NT2/D1 (cell line): Measurements from ENCODE around the gene F12.
"Not testable (repeated sequence)": the region's sequence is repeated elsewhere in the genome, so short reads cannot be mapped to it uniquely, and the experiment has no call there.

ENCODE experiments used
- DNase-seq: peaks from one replicate; pipeline ENCODE4 v3.0.0-alpha.2; 2011; ENCODE audit warnings: low read depth, low spot score
- H3K27me3 ChIP-seq: 2 replicates; pipeline ENCODE4 v1.6.0; 2011; ENCODE audit warnings: mild to moderate bottlenecking; ENCODE audit not compliant: insufficient read length, insufficient read depth
- H3K36me3 ChIP-seq: 2 replicates; pipeline ENCODE4 v1.6.1; 2011; ENCODE audit warnings: mild to moderate bottlenecking, low read length, mixed read lengths; ENCODE audit not compliant: insufficient read depth, insufficient read length
- H3K4me1 ChIP-seq: 2 replicates; pipeline ENCODE4 v1.5.1; 2011; ENCODE audit not compliant: insufficient read depth, insufficient read length
- H3K4me3 ChIP-seq: 2 replicates; pipeline ENCODE4 v1.5.1; 2011; ENCODE audit warnings: low read depth; ENCODE audit not compliant: insufficient read length
- H3K9ac ChIP-seq: 2 replicates; pipeline ENCODE4 v1.6.0; 2011; ENCODE audit warnings: low read depth; ENCODE audit not compliant: insufficient read length
- H3K9me3 ChIP-seq: 2 replicates; pipeline ENCODE4 v1.5.1; 2011; ENCODE audit warnings: mild to moderate bottlenecking, low read length; ENCODE audit not compliant: insufficient read depth
- SUZ12 ChIP-seq: IDR thresholded peaks from 2 replicates; pipeline ENCODE4 v1.6.1; 2011; ENCODE audit not compliant: insufficient read length, insufficient read depth; ENCODE audit errors: extremely low read depth
- YY1 ChIP-seq: IDR thresholded peaks from 2 replicates; pipeline ENCODE4 v1.6.1; 2011; ENCODE audit not compliant: insufficient read length, insufficient read depth
- ZNF274 ChIP-seq: IDR thresholded peaks from 2 replicates; pipeline ENCODE4 v1.6.1; 2011; ENCODE audit warnings: mild to moderate bottlenecking, low read depth, low read length

Gene F12

DNA sequence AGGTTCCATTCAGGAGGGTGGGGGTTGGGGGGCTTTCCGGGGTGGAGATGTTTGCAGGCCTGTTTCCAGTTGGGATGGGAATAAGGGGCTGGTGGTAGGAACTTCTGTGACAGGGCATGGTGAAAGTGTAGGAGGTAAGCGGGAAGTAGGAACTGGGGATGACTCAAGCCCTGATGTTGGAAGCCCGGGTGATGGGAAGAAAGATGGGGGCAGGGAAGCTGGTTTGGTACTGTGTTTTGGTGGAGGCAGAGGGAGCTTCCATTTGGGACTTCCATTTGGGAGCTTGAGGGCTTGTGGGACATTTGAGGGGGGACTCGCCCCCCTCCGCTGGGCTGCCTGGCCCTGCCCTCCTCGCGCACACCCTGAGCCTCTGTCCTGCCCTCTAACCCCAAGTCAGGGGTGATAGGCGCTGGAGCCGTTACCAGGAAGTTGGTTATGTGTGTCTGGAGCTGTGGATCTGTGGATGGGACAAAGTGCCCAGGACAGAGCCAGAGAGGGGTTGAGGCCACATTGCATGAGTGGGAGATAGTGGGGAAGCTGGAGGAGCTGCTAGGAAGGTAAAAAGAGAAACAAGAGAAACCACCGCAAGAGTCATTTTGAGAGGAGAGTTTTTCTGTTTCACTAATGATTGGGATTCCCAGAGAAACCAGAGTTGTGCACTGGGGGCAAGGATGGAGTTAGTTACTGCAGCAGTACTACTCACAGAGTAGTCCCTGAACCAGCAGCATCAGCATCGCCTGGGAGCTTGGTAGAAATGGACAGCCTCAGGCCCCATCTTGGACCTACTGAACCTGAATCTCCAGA is 45.0 kb downstream of the F12 start:
- H3K9me3 ChIP-seq = no peaks in the 10 kb centered on the region
- no peak for DNase-seq
- TF ChIP-seq ZNF274 (no peak), SUZ12 (no peak), YY1 (no peak)
- no peaks in the 10 kb centered on the region for H3K36me3 ChIP-seq
- peaks cover 11% of the 10 kb centered on the region for H3K4me1 ChIP-seq
- H3K4me3 ChIP-seq = no peak overlapping the region
- H3K9ac ChIP-seq = no peak overlapping the region
- peaks cover 21% of the 10 kb centered on the region for H3K27me3 ChIP-seq

DNA sequence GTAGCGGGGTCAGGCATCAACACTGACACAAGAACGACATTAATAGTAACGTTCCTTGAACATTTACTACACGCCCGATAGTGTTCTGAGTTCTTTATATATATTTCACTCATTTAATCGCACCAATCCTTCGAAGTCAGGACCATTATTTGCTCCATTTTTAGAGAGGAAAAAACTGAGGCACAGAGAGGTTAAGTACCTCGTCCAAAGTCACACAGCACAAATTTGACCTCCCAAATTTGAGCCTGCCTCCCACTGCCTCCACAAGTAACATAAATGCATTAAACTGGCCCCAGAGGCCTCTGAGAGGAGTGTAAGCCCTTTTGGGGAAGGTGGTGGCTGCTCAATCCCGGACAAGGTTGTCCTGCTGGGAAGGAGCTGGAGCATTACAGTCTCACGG is 45.8 kb downstream of the F12 start:
- Histone ChIP-seq H3K27me3 (peaks cover 19% of the 10 kb centered on the region), H3K9me3 (no peaks in the 10 kb centered on the region), H3K9ac (no peak overlapping the region), H3K36me3 (no peaks in the 10 kb centered on the region), H3K4me1 (peaks cover 11% of the 10 kb centered on the region), H3K4me3 (peak overlapping the region; percentile 2)
- TF ChIP-seq SUZ12 (no peak), ZNF274 (no peak), YY1 (no peak)
- no peak for DNase-seq

DNA sequence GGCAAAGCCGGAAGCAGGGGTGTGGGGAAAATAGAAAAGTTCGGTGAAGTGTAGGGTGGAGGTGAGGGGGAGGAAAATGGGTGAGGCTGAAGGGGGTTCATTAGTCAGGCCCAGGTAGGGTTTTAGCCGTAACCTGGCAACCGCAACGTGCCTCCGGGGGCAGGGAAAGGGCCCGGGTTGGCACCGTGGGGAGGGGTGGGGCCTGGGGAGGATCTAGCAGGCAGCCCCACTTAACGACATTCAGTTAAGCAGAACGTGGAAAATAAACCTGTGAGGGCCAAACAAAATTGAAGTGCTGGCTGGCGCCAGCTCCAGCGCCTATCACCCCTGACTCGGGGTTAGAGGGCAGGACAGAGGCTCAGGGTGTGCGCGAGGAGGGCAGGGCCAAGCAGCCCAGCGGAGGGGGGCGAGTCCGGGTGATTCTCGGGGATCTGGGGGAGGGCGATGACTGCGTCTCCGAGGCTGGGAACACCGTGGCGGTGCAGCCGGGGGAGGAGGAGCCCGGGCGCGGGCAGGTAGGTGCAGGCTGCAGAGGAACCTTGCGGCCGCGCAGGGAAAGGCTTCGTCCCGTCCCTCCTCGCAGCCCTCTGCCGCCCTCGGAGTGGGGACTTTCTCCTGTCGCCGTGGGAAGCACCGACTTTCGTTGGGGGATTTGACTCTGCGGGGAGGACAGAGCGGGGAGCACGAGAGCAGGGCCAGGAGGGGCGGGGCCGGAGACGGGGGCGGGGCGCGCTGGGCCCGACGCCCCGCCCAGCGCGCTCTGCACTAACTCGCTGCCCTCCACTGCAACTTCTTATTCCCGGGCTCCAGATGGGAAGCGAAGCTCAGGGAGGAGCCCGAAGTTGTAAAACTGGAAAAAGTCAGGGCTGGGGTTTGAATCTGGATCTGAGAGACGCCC is 46.5 kb downstream of the F12 start:
- H3K4me3 ChIP-seq = peak overlapping the region; percentile 42
- H3K4me1 ChIP-seq = peaks cover 14% of the 10 kb centered on the region
- TF ChIP-seq YY1 (no peak), ZNF274 (no peak), SUZ12 (no peak)
- H3K36me3 ChIP-seq = no peaks in the 10 kb centered on the region
- H3K27me3 ChIP-seq = peaks cover 12% of the 10 kb centered on the region
- peak overlapping the region; percentile 51 for H3K9ac ChIP-seq
- H3K9me3 ChIP-seq = no peaks in the 10 kb centered on the region
- peak; percentile 13 for DNase-seq

DNA sequence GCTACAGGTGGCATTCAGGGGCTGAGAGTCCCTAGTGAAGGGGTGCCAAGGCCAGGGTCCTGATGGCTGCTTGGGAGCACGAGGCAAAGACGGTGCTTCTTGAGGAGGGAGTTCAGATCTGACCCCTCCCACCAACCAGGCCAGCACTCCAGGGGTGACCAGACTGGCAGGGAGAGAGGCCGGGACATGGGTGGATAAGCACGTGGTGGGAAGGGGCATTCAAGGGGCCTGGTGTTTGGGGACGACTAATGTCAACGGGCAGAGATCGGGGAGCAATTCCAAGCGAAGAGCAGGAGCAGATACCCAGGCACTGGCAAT is 47.1 kb downstream of the F12 start:
- DNase-seq = no peak
- H3K4me3 ChIP-seq = no peak overlapping the region
- peaks cover 7% of the 10 kb centered on the region for H3K27me3 ChIP-seq

DNA sequence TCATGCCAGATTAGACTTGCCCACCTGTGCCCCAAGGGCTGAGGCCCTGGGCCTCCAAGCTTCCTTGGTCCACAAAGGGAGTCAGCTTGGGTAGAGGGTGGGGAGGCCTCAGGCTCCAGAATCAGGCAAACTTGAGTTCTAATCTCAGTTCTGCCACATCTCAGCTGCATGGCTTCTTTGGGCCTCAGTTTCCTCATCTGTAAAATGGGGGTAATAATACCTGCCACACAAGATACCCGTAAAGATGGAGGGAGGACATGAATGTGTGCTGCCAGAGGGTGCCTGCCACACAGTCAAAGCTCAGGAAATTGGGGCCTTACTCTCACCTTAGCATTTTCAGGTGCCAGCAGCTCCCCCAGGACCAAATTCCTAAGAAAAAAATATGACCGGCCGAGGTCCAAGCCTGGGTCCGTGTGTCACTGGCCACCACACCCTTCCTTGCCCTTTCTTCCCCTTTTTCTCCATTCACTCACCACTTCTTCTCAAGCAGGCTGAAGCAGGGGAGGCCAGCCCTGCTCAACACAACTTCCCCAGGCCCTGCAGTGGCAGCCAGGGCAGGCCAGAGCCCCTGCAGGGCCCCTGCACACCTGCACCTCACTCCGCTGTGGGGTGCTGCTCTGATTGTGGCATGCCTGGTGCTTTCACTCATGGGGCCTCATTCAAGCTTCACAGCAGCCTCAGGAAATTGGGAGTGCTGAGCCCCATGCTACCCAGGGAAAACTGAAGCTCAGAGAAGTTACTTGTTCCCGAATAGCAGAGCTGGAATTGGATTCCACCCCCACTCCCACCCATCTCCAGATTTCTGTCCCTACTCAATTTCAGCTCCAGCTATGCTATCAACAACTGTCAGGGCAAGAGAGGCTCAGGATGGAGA is 47.7 kb downstream of the F12 start:
- Histone ChIP-seq H3K27me3 (peaks cover 7% of the 10 kb centered on the region), H3K4me1 (peaks cover 12% of the 10 kb centered on the region), H3K36me3 (no peaks in the 10 kb centered on the region), H3K9ac (no peak overlapping the region), H3K4me3 (no peak overlapping the region), H3K9me3 (no peaks in the 10 kb centered on the region)
- no peak for DNase-seq
- TF ChIP-seq SUZ12 = no peak
- TF ChIP-seq YY1 = no peak
- TF ChIP-seq ZNF274 = no peak

More for the DNA sequence above, 47.1 kb downstream of the F12 start:
- H3K36me3 ChIP-seq = no peaks in the 10 kb centered on the region
- H3K9ac ChIP-seq = no peak overlapping the region
- H3K4me1 ChIP-seq = peaks cover 12% of the 10 kb centered on the region
- H3K9me3 ChIP-seq = no peaks in the 10 kb centered on the region
- TF ChIP-seq SUZ12 (no peak), YY1 (no peak), ZNF274 (no peak)

DNA sequence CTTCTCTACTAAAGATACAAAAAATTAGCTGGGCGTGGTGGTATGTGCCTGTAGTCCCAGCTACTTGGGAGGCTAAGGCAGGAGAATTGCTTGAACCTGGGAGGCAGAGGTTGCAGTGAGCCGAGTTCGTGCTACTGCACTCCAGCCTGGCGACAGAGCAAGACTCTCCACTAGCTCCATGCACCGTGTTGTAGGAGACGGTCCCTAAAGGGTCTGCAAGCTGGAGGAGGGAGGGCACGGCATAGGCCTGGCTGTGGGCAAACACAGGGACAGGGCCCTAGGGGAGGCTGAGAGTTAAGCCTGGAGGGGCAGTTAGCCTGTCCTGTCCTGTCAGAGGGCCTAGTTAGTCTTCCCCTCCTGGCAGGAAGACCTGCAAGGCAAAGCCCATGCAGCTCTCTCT is 48.6 kb downstream of the F12 start:
- H3K4me3 ChIP-seq, H3K27me3 ChIP-seq, DNase-seq, H3K9me3 ChIP-seq, H3K4me1 ChIP-seq, H3K9ac ChIP-seq, H3K36me3 ChIP-seq: not testable (repeated sequence)
